Breast epithelium (tissue), 3 donors: ENCODE data around the gene TECTA.

ENCODE experiments used
- POLR2AphosphoS5 ChIP-seq, 3 donors: sonication (generic); formaldehyde crosslinking; IDR thresholded peaks; one replicate each; pipeline ENCODE4 v1.6.1; 2017; ENCODE audit warnings: antibody characterized with exemption in 3 of 3
- TF ChIP-seq, protein P1 (sequence below), 3 donors: fragments of 450-650 bp; IDR thresholded peaks; one replicate each; pipeline ENCODE4 v1.5.1; 2016 to 2017; ENCODE audit warnings: antibody characterized with exemption in 3 of 3, mild to moderate bottlenecking in 3 of 3, moderate library complexity in 3 of 3

DNA sequence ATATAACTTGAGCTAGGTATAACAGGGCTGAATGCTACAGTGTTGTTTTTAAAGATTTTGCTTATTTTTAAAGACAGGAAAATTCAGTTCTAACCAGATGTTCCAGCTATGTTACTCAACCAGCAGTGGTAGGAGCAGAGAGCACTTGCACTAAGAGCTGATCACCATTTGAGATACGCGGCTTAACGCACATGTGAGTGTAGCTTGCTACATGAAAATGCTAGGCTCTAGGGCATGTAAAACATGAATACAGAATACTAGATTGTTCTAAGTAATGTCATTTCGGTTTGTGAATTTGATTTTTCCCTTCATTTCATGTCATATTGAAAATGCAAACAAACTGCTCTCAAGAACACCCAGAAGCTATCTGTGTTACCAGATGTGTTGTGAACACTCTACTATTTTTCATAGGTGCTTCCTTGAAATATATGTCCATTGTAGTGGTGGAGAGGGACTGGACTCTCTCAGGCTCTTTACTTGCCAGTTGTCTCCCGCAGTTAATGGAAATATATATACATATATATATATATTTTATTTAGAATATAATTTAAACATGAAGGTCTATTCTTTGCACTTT is 10.8 kb upstream of the TECTA start:
- TF ChIP-seq, protein P1, sequence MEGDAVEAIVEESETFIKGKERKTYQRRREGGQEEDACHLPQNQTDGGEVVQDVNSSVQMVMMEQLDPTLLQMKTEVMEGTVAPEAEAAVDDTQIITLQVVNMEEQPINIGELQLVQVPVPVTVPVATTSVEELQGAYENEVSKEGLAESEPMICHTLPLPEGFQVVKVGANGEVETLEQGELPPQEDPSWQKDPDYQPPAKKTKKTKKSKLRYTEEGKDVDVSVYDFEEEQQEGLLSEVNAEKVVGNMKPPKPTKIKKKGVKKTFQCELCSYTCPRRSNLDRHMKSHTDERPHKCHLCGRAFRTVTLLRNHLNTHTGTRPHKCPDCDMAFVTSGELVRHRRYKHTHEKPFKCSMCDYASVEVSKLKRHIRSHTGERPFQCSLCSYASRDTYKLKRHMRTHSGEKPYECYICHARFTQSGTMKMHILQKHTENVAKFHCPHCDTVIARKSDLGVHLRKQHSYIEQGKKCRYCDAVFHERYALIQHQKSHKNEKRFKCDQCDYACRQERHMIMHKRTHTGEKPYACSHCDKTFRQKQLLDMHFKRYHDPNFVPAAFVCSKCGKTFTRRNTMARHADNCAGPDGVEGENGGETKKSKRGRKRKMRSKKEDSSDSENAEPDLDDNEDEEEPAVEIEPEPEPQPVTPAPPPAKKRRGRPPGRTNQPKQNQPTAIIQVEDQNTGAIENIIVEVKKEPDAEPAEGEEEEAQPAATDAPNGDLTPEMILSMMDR (IDR thresholded peaks at IDR 0.05), result no peak
- no peak for TF ChIP-seq POLR2AphosphoS5 (IDR thresholded peaks at IDR 0.05)
